ENCODE data around the gene GRB7.
A peak's percentile ranks its signal among the peaks of the same experiment; 100 is the strongest.
"Not testable (repeated sequence)": the region's sequence is repeated elsewhere in the genome, so short reads cannot be mapped to it uniquely, and the experiment has no call there.

Gene GRB7

DNA sequence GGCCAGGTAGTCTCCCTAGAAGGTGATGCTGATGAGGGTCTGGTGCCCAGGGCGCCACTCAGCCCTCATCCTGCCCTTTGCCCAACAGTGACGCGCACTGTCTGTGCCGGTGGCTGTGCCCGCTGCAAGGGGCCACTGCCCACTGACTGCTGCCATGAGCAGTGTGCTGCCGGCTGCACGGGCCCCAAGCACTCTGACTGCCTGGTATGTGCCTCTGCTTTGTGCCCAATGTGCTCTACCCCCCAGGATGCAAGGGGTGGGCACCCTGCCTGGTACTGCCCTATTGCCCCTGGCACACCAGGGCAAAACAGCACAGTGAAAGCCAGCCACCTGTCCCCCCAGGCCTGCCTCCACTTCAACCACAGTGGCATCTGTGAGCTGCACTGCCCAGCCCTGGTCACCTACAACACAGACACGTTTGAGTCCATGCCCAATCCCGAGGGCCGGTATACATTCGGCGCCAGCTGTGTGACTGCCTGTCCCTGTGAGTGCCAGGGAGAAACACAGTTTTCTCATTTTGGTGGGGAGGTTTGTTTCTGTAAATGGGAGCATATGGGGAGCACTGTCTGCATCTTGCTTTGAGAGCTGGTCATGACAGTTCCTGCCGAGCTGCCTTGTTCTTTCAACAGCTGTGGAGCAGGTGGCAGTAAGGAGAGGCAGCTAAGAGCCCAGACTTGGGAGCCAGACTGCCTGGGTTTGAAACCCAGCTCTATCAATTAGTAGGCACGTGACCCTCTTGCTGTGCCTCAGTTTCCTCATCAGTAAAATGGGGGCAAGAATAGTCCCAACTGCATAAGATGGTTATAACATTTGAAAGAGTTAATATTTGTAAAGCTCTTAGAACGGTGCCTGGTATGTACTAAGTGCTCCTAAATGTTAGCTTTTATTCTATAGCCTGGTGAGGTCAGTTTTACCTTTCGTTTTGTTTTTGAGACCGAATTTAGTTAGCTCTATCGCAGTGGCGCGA is 27.5 kb upstream of the GRB7 start:
- DNase-seq: no peak

DNA sequence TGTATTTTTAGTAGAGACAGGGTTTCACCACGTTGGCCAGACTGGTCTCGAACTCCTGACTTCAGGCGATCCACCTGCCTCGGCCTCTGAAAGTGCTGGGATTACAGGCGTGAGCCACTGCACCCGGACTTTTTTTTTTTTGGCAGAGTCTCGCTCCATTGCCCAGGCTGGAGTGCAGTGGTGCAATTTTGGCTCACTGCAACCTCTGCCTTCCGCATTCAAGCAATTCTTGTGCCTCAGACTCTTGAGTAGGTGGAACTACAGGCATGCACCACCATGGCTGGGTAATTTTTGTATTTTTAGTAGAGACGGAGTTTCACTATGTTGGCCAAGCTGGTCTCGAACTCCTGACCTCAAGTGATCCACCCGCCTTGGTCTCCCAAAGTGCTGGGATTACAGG is 26.7 kb upstream of the GRB7 start:
- DNase-seq: not testable (repeated sequence)

DNA sequence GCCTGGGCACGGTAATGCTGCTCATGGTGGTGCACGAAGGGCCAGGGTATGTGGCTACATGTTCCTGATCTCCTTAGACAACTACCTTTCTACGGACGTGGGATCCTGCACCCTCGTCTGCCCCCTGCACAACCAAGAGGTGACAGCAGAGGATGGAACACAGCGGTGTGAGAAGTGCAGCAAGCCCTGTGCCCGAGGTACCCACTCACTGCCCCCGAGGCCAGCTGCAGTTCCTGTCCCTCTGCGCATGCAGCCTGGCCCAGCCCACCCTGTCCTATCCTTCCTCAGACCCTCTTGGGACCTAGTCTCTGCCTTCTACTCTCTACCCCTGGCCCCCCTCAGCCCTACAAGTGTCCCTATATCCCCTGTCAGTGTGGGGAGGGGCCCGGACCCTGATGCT is 25.9 kb upstream of the GRB7 start:
- DNase-seq: no peak

DNA sequence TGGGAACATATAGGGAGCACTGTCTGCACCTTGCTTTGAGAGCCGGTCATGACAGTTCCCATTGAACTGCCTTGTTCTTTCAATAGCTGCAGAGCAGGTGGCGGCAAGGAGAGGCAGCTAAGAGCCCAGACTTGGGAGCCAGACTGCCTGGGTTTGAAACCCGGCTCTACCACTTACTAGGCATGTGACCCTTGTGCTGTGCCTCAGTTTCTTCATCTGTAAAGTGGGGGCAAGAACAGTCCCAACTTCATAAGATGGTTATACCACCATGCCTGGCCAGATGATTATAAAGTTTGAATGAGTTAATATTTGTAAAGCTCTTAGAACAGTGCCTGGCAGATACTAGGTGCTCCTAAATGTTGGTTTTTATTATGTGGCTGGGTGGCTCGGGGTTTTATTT is 23.5 kb upstream of the GRB7 start:
- no peak for DNase-seq

DNA sequence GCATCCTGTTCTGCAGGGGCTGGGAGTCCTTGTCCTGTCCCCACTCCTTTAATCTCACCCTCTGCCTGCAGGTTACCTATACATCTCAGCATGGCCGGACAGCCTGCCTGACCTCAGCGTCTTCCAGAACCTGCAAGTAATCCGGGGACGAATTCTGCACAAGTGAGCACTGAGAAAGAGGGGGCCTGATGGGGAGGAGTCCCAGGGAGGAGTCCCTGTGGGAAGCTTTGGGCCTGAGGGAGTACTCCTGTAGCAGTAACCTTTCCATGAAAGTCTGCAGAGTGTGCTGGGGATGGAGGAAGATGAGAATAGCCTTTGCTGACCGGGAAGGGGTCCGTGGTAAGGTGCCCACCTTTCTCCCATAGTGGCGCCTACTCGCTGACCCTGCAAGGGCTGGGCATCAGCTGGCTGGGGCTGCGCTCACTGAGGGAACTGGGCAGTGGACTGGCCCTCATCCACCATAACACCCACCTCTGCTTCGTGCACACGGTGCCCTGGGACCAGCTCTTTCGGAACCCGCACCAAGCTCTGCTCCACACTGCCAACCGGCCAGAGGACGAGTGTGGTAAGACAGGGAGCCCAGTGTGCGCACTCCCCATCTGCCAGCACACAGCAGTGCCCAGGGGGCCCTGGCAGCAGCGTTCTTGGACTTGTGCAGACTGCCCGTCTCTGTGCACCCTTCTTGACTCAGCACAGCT is 22.2 kb upstream of the GRB7 start:
- DNase-seq: no peak

DNA sequence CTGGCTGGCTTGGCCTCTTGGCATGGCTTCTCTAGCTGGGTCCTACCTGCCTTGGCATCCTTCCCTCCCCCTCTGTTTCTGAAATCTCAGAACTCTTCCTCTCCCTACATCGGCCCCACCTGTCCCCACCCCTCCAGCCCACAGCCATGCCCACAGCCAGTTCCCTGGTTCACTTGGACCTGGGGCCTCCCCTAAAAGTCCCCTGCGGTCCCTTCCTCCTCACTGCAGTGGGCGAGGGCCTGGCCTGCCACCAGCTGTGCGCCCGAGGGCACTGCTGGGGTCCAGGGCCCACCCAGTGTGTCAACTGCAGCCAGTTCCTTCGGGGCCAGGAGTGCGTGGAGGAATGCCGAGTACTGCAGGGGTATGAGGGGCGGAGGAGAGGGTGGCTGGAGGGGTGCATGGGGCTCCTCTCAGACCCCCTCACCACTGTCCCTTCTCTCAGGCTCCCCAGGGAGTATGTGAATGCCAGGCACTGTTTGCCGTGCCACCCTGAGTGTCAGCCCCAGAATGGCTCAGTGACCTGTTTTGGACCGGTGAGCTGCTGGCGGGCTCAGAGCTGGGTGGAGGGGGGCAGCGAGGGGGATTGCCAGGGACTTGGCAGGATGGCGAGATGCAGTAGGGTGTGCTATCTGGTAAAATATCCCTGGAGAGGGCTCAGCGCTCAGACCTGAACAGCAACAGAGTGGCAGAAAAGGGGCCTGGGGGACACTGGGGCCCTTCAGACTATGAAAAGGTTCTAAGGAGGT is 21.5 kb upstream of the GRB7 start:
- no peak for DNase-seq

DNA sequence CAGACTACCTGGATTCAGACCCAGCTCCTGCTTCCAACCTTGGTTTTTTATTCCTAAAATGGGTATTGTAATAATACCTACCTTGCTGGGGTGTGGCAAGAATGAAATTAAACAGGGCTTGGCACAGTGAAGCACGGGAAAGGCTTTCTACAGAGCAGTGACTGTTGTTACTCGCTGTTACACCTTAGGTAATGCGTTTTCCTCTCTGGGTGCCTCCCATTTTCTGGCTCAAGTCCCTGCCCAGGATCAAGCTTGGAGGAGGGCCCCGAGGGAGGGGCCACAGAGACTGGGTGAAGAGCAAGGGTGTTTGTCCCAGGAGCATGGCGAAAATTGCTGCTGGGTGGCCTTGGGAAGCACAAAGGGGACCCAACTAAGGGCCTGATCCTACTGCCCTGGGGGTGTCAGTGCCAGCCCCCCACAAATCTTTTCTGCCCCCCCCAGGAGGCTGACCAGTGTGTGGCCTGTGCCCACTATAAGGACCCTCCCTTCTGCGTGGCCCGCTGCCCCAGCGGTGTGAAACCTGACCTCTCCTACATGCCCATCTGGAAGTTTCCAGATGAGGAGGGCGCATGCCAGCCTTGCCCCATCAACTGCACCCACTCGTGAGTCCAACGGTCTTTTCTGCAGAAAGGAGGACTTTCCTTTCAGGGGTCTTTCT is 20.7 kb upstream of the GRB7 start:
- no peak for DNase-seq

DNA sequence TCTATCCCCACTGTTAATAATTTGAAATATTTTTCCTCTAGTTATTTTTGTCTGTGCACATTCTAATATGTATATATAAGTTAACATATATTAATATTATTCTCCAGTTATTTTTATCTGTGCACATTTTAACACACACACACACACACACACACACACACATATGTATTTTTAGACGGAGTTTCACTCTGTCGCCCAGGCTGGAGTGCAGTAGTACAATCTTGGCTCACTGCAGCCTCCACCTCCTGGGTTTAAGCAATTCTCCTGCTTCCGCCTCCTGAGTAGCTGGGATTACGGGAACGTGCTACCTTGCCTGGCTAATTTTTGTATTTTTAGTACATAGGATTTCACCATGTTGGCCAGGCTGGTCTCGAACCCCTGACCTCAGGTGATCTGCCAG is 20.1 kb upstream of the GRB7 start:
- no peak for DNase-seq

DNA sequence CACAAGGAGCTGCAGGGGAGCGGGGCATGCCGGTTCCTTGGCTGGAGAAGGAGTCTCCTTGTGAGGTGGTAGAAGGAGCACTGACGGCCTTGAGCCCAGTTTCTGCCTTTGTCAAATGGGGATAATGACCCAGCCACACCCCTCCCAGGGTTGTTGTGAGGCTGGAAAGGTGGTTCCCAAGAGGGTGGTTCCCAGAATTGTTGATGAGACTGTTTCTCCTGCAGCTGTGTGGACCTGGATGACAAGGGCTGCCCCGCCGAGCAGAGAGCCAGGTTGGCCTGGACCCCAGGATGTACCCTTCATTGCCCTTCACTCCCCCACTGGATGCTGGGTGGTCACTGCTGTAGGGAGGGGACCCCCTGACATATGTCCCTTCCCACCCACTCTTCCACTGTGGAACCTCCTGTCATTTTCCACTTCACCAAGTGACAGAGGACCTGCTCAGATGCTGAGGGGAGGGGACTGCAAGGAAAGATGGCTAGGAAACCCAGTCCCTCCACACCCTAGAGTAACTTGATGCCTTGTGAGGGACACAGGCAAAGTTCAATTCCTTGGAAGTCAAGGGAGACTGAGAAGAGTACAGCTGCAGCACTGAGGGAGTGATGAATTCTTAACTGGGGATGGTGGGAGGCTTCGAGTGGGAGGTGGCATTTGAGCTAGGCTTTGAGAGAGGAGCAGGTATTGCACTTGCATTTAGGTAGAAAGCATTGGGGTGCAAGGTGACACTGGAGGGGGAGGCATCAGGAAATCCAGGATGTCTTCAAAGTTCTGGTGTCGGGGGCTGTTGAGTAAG is 18.0 kb upstream of the GRB7 start:
- no peak for DNase-seq

DNA sequence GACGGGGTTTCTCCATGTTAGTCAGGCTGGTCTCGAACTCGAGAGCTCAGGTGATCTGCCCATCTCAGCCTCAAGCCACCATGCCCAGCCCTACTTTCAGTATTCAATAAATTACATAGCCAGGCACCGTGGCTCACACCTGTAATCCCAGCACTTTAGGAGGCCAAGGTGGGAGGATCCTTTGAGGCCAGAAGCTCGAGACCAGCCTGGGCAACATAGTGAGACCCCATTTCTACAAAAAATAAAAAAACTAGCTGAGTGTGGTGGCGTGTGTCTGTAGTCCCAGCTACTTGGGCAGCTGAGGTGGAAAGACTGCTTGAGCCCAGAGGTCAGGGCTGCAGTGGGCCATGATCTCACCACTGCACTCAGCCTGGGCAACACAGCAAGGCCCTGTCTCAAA is 15.6 kb upstream of the GRB7 start:
- no peak for DNase-seq

DNA sequence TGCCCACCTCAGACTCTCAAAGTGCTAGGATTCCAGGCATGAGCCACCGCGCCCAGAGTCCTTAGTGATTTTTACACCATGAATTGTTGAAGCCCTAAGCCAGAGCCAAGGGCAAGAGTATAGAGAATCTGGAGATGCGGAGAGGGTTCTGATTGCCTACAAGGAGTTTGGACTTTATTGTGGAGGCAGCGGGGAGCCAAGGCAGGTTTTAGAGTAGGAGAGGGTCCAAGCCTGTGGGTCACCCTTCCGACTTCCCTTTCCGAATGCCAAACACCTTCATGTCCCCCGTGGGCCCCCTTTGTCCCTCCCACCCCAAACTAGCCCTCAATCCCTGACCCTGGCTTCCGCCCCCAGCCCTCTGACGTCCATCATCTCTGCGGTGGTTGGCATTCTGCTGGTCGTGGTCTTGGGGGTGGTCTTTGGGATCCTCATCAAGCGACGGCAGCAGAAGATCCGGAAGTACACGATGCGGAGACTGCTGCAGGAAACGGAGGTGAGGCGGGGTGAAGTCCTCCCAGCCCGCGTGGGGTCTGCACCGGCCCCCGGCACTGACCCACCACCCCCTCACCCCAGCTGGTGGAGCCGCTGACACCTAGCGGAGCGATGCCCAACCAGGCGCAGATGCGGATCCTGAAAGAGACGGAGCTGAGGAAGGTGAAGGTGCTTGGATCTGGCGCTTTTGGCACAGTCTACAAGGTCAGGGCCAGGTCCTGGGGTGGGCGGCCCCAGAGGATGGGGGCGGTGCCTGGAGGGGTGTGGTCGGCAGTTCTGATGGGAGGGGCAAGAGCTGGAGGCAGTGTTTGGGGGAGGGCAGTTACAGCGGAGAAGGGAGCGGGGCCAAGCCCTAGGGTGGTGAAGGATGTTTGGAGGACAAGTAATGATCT is 14.5 kb upstream of the GRB7 start:
- DNase-seq: no peak

DNA sequence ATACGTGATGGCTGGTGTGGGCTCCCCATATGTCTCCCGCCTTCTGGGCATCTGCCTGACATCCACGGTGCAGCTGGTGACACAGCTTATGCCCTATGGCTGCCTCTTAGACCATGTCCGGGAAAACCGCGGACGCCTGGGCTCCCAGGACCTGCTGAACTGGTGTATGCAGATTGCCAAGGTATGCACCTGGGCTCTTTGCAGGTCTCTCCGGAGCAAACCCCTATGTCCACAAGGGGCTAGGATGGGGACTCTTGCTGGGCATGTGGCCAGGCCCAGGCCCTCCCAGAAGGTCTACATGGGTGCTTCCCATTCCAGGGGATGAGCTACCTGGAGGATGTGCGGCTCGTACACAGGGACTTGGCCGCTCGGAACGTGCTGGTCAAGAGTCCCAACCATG is 13.0 kb upstream of the GRB7 start:
- DNase-seq: no peak

DNA sequence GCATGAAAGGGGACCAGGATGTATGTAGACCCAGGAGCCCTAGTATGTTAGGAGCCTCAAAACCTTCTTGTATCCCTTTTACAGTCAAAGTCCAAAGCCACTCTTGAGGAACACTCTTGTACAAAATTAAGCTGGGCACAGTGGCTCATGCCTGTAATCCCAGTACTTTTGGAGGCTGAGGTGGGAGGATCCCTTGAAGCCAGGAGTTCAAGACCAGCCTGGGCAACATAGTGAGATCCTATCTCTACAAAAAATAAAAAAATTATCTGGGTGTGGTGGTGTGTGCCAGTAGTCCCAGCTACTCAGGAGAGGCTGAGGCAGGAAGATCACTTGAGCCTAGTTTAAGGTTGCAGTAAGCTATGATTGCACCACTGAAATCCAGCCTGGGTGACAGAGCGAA is 11.8 kb upstream of the GRB7 start:
- DNase-seq: not testable (repeated sequence)

DNA sequence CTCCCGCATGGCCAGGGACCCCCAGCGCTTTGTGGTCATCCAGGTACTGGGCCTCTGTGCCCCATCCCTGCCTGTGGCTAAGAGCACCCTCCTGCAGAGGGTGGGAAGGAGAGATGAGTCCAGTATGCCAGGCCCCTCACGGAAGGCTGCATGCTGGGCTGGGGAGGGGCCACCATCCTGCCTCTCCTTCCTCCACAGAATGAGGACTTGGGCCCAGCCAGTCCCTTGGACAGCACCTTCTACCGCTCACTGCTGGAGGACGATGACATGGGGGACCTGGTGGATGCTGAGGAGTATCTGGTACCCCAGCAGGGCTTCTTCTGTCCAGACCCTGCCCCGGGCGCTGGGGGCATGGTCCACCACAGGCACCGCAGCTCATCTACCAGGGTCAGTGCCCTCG is 11.1 kb upstream of the GRB7 start:
- DNase-seq: no peak

DNA sequence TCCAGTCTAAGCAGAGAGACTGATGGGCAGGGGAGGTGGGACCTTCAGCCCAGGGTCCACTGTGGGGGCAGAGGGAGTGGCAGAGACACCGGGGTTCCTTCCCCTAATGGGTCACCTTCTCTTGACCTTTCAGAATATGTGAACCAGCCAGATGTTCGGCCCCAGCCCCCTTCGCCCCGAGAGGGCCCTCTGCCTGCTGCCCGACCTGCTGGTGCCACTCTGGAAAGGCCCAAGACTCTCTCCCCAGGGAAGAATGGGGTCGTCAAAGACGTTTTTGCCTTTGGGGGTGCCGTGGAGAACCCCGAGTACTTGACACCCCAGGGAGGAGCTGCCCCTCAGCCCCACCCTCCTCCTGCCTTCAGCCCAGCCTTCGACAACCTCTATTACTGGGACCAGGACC is 10.2 kb upstream of the GRB7 start:
- DNase-seq: no peak

DNA sequence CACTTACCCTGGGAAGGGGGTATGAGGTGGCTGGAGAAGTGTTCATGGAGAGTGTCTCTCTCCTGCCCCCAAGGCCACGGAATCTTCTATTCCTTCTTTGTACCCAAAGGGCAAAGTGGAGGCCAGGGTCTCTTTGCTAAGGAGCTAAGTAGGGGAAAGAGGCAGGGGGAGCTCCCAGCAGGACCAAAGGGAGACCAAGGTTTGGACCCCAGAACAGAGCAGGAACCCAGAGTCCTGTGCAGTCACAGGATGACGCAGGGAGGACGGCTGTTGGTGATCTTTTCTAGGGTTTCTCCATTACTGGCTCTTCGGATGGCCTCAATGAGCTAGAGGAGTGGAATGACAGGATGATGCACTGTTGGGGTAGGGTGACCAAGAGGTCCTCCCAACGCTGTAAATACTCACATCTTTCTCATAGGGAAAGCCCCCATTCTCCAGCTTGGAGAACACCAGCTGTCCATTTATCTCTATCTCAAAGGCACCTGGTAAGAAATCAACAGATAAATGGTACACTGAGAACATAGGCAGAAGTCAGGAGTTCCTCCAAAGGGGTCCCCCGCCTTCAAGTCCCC is 8.4 kb upstream of the GRB7 start:
- no peak for DNase-seq

DNA sequence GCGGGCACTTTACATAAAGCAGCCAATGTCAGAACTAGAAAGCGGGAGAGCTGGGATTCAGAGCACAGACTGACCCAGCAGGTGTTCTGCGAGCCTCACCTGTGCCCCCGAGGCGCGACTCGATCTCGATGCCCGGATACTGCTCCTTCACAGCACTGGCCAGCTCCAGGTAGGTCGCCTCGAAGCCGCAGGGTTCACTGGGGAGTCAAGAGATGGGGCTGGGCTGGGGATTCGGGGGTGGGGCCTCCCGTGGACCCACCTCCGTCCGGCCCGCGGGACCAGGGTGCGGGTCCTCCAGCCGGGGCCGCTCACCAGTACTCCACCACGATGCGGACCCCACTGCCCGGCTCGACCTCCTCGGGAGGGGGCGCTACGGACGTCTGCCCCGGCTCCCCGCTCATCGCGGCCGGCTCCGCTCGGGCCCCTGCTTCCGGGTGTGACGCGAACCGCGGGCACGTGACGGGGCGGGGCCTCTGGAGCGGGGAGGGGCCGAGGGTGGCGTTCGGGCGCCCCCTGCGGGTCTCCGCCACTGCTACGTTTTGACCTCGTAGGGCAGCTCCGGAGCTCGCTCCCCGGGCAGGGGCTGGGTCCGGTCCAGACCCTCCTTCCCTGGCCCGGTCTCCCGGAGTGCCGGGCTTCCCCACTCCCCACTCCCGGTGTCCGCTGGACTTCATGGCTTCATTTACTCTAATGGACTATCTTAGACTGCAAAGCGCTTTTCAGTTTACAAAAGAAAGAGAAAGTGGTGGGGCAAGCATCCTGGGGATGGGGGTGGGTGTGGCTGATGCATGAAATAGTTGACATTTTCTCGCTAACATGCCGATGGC is 7.4 kb upstream of the GRB7 start, which contains the start of gene MIEN1:
Gene MIEN1, minus strand, starts transcription at position 438 of the 827 bp plus-strand sequence. Its CDS starts 37 bp downstream, at position 401.
- DNase-seq: peak; percentile 91

DNA sequence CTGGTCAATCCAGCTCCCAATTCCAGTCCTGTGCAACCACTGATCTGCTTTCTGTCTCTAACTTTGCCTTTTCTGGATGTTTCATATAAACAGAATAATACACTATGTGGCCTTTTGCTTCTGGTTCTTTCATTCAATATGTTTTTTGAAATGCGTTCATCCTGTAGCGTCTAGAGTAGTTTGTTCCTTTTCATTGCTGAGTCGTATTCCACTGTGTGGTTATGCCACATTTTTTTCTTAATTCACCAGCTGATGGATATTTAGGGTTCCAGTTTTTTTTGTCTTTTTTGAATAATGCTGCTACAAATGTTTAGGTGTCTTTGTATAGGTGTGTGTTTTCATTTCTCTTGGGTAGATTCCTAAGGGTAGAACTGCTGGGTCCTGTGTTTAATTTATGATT is 5.2 kb upstream of the GRB7 start:
- DNase-seq: no peak

DNA sequence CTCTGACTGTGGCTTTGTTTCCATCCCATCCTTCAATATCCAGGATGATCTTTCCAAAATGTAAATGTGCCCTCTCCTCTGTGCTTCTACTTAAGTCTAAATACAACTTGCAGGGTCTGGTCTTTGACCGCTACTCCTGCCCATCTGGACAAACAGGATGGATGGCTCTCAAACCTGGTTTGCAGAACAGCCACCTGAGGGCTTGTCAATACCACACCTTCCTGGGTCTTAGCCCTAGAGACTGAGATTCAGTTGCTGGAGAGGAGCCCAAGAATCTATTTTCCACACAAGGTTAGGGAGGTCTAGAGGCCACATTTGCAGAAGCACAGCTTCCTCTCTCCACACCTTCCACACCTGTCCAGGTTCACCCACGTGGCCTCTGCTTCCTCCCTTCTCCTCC is 1.9 kb upstream of the GRB7 start:
- no peak for DNase-seq
